ENCODE measurements around the gene EML1. TPM values are rescaled to one million over a fixed set of nuclear protein-coding genes. Genes with fewer than 3 reads are reported as not detected.

The EML1 gene
- total RNA-seq, 1 donor from 2014 or later, result 34.5 TPM

DNA sequence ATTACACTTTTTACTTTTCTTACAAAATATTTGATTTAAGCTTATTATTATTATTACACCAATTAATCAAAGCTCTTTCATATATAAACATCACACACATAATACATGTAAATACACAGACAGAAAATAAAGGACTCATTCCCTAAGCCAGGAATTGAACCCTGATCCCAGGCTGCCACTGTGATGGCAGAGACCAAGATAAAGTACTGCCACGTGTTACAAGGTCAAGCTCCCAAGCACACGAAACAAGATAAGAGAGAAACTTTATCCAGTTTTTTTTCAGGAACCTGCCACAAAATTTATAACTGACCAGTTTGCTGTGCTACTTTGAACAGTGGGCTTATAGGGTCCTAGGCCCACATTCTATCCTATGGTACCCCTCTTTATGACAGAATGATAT, 111.3 kb downstream of the EML1 start:
- Histone ChIP-seq H3K4me1 (no peaks in the 10 kb centered on the region), H3K27ac (no peak overlapping the region), H3K4me3 (no peak overlapping the region), H3K36me3 (peaks cover 50% of the 10 kb centered on the region), H3K27me3 (ENCODE audit: low read depth) (no peaks in the 10 kb centered on the region), H3K9me3 (no peaks in the 10 kb centered on the region)
- intact Hi-C loops (cut with DNase I), result no loop called here
- ATAC-seq (no peak), DNase-seq (no peak)
- TF ChIP-seq, protein P1, sequence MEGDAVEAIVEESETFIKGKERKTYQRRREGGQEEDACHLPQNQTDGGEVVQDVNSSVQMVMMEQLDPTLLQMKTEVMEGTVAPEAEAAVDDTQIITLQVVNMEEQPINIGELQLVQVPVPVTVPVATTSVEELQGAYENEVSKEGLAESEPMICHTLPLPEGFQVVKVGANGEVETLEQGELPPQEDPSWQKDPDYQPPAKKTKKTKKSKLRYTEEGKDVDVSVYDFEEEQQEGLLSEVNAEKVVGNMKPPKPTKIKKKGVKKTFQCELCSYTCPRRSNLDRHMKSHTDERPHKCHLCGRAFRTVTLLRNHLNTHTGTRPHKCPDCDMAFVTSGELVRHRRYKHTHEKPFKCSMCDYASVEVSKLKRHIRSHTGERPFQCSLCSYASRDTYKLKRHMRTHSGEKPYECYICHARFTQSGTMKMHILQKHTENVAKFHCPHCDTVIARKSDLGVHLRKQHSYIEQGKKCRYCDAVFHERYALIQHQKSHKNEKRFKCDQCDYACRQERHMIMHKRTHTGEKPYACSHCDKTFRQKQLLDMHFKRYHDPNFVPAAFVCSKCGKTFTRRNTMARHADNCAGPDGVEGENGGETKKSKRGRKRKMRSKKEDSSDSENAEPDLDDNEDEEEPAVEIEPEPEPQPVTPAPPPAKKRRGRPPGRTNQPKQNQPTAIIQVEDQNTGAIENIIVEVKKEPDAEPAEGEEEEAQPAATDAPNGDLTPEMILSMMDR (IDR thresholded peaks at IDR 0.05), result no peak

DNA sequence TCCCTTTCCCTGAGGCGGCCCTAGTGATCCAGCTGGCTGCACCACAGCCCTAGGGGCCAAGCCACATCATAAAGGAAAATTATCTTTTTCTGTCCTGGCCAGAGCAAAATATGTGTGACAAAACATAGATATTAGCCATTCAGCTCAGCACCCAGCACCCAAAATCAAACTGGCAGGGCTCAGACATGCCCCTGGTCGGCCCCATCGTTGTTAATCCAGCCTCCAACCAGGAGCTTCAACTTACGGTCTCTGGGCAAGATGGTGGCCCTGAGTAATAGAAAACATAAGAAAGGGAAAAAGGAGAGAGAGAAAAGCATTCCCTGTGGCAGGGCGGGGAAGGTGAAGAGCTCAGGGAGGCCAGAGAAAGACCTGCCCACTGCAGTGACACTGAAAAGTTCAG, 111.9 kb downstream of the EML1 start:
- Histone ChIP-seq H3K27me3 (ENCODE audit: low read depth) (no peaks in the 10 kb centered on the region), H3K27ac (no peak overlapping the region), H3K4me1 (no peaks in the 10 kb centered on the region), H3K4me3 (no peak overlapping the region), H3K9me3 (no peaks in the 10 kb centered on the region), H3K36me3 (peaks cover 57% of the 10 kb centered on the region)
- no peak for ATAC-seq
- intact Hi-C loops (cut with DNase I), result no loop called here
- TF ChIP-seq, protein P1 (IDR thresholded peaks at IDR 0.05), result no peak
- DNase-seq, result no peak

DNA sequence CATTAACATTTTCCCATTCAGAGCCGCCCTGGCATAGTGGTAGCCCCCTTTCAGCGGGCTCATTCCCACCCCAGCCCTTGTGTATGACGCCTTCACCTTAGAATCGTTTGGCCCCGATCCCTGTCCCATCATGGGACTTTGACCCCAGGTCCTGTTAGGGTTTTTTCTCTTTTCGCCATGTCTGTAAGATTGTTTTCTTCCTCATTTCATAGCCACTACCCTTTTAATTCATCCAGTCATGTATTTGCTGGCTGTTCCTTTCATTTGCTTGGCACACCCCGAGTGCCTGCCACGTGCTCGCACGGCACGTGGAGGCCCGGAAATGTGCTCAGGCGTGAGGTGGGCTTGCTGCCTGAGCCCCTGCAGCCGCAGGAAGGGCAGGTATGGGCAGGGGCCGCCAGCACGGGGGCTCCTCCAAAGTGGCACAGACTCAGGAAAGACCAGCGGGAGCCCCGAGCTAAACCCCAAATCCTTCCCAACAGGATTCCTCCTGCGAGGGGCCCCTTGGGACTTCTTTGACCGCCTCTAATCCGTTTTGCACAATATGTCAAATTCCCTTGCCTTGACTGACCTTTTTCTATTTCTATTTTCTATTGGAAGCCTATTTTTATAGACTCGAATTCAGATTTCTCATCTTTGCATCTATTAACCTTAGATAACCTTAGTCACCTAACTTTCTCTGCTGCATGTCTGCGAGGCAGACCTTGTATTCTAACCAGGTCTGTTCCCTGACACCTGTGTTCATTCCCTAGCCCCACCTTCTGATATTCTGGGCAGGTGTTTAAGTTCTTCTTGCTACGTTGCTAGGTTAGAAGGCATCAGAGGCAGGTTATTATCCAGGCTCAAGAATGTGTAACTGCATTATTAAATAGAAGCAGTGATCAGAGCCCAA, 114.8 kb downstream of the EML1 start:
- Histone ChIP-seq H3K4me3 (no peak overlapping the region), H3K27me3 (ENCODE audit: low read depth) (no peaks in the 10 kb centered on the region), H3K9me3 (no peaks in the 10 kb centered on the region), H3K36me3 (peaks cover 58% of the 10 kb centered on the region), H3K4me1 (no peaks in the 10 kb centered on the region), H3K27ac (no peak overlapping the region)
- ATAC-seq (no peak), DNase-seq (no peak)
- TF ChIP-seq, protein P1 (IDR thresholded peaks at IDR 0.05), result no peak
- intact Hi-C loops (cut with DNase I), result no loop called here

DNA sequence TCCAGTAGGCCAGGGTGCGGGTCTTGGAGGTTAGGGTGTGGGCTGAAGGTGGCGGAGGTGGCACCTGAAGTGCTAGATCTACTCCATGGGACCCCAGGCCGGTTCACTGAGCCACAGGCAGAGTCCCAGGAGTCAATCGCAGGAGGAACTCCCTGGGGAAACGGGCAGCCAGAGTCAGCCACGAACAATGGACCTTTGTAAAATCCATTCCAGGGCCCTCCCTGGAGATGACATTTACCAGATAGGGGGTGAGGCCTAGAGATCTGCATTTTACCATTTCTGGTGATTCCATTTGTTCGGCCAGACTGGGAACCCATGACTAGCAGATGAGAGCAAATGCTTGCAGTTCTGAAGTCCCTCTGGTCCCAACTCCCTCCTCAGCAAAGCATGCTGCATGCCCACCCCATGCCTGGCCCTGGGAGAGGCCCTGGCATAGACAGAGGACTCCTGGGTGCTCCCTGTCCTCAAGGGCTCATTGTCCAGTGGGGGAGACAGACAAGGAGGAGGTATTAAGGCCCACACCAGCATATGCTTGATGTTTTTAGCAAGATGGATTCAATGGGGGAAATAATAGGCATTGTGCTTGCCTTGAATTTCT, 115.5 kb downstream of the EML1 start:
- no peak overlapping the region for H3K27ac ChIP-seq
- no peak for DNase-seq
- H3K4me1 ChIP-seq, result no peaks in the 10 kb centered on the region
- ATAC-seq, result no peak
- no peaks in the 10 kb centered on the region for H3K27me3 ChIP-seq (ENCODE audit: low read depth)
- H3K4me3 ChIP-seq, result no peak overlapping the region
- intact Hi-C loops (cut with DNase I), result no loop called here
- peaks cover 60% of the 10 kb centered on the region for H3K36me3 ChIP-seq
- TF ChIP-seq, protein P1 (IDR thresholded peaks at IDR 0.05), result no peak
- H3K9me3 ChIP-seq, result no peaks in the 10 kb centered on the region

DNA sequence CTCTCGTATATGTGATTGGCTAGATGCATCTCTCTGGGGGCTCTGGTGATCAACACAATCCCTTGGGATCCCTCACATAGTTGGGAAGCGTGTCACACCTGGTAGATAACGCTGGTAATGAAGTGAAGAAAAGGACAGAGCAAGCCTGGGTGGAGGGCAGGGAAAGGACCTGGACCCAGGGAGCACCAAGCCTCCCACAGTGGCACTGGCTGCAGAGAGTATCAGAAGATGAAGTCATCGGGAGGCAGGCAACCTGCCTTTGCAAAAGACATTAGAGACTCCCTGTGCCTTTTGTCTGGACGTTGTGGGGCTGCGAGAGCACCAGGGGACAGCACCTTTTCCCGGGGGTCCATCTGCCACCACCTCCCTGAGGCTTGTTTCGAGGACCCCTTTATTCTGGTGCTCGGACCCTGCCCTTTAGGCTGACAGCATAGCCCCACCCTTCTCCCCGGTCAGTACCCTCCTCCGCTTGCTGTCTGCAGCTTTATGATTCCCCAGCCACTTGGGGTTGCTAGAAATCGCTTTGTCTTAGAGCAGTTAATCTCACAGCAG, 116.4 kb downstream of the EML1 start:
- H3K36me3 ChIP-seq, result peaks cover 65% of the 10 kb centered on the region
- H3K4me3 ChIP-seq, result no peak overlapping the region
- H3K27me3 ChIP-seq (ENCODE audit: low read depth), result no peaks in the 10 kb centered on the region
- intact Hi-C loops (cut with DNase I), result no loop called here
- H3K4me1 ChIP-seq, result no peaks in the 10 kb centered on the region
- no peak for DNase-seq
- H3K27ac ChIP-seq, result no peak overlapping the region
- no peak for ATAC-seq
- TF ChIP-seq, protein P1 (IDR thresholded peaks at IDR 0.05), result no peak
- no peaks in the 10 kb centered on the region for H3K9me3 ChIP-seq
